HG02973 (cell line): Measurements from ENCODE around the gene MAN1B1.

Experiments used
- ATAC-seq: cut with Tn5 transposase; IDR thresholded peaks from one replicate; pipeline ENCODE4 v1.9.1; 2021; ENCODE audit warnings: moderate library complexity; ENCODE audit not compliant: unreplicated experiment

MAN1B1 gene

GRCh38 chr9:137086531-137087408 lies at the start of gene MAN1B1:
Gene MAN1B1, plus strand, starts transcription at chr9:137086985. Its CDS starts 15 bp downstream, at chr9:137087000.
- ATAC-seq = peak; percentile 77

- no peak for ATAC-seq
Observed at GRCh38 chr9:137037035-137037434, 49.8 kb upstream of the MAN1B1 start.

- no peak for ATAC-seq
Observed at GRCh38 chr9:137037483-137037882, 49.3 kb upstream of the MAN1B1 start.

GRCh38 chr9:137038916-137039315 lies 47.9 kb upstream of the MAN1B1 start:
- no peak for ATAC-seq

- ATAC-seq = no peak
Observed at GRCh38 chr9:137039611-137040366, 47.0 kb upstream of the MAN1B1 start.

GRCh38 chr9:137040568-137040967 lies 46.2 kb upstream of the MAN1B1 start:
- no peak for ATAC-seq

GRCh38 chr9:137041124-137041523 lies 45.7 kb upstream of the MAN1B1 start:
- ATAC-seq = no peak

GRCh38 chr9:137042751-137043727 lies 43.7 kb upstream of the MAN1B1 start:
- ATAC-seq = no peak

GRCh38 chr9:137044037-137044436 lies 42.7 kb upstream of the MAN1B1 start:
- ATAC-seq = no peak

- ATAC-seq = no peak
Observed at GRCh38 chr9:137044502-137045177, 42.1 kb upstream of the MAN1B1 start.

GRCh38 chr9:137045294-137046087 lies 41.3 kb upstream of the MAN1B1 start:
- ATAC-seq = no peak

GRCh38 chr9:137046088-137046787 lies 40.5 kb upstream of the MAN1B1 start, which contains the start of gene NPDC1:
Gene NPDC1, minus strand, starts transcription at chr9:137046177. Its CDS starts 188 bp downstream, at chr9:137045989.
- no peak for ATAC-seq

GRCh38 chr9:137048655-137049543 lies 37.9 kb upstream of the MAN1B1 start:
- no peak for ATAC-seq

GRCh38 chr9:137049544-137050449 lies 37.0 kb upstream of the MAN1B1 start:
- ATAC-seq = no peak

- ATAC-seq = no peak
Observed at GRCh38 chr9:137050570-137050969, 36.2 kb upstream of the MAN1B1 start.

GRCh38 chr9:137051145-137051724 lies 35.5 kb upstream of the MAN1B1 start:
- no peak for ATAC-seq
